ENCODE results near the gene TEK.

TEK gene

DNA sequence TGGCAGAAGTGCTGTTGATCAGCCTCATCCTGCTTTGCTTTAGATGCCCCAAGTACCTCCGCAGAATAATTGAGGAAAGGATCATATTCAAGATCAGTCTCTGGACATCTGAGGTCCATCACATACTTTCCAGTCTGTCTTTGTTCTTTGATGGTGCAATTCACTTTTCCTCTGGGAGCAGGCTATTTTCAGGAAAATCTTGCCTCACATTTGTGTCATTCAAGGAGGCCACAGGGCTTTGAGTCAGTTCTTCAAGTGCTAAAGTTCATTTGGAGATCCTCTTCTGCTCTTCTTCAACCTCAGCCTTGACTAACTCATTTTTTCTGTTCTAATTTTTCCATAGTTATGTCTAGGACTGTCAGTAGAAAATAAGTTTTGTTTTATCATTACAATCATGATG lies 169.3 kb downstream of the TEK start:
- DNase-seq (ENCODE audit: low spot score in 2 of 2) (no peak), ATAC-seq (replicated peaks; ENCODE audit: extremely low read depth, poor library complexity, severe bottlenecking) (no peak)
- Mint-ChIP-seq H3K27ac (ENCODE audit: low read depth) (no peak overlapping the region), H3K4me1 (peaks cover 4% of the 10 kb centered on the region), H3K4me3 (no peak overlapping the region), H3K9me3 (no peaks in the 10 kb centered on the region), H3K36me3 (ENCODE audit: insufficient read depth) (no peaks in the 10 kb centered on the region), H3K27me3 (no peaks in the 10 kb centered on the region)

DNA sequence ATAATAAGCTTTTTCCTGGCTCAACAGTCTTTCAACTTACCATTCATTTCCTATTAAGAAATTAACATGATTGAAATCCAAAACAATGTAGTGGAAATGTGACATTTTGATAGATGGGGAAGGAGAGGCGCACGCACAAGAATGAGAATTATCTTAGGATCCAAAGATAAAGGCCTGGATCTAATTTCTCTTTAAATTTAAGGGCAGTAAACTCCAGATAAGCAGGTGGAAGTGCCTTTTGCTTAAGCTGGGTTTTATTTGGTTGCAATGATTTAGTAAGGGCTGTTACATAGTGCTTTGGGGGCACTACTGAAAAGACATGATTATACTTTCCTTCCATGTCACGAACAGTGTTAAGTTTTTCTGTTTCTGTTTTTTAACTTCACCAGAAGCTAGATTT lies 170.6 kb downstream of the TEK start:
- no peak overlapping the region for H3K27ac Mint-ChIP-seq (ENCODE audit: low read depth)
- peaks cover 4% of the 10 kb centered on the region for H3K4me1 Mint-ChIP-seq
- H3K36me3 Mint-ChIP-seq (ENCODE audit: insufficient read depth): no peaks in the 10 kb centered on the region
- H3K27me3 Mint-ChIP-seq: no peaks in the 10 kb centered on the region
- H3K9me3 Mint-ChIP-seq: no peaks in the 10 kb centered on the region
- ATAC-seq (replicated peaks; ENCODE audit: extremely low read depth, poor library complexity, severe bottlenecking) (no peak), DNase-seq (ENCODE audit: low spot score in 2 of 2) (no peak)
- no peak overlapping the region for H3K4me3 Mint-ChIP-seq

Data from central memory CD8-positive, alpha-beta T cell (primary cell).